GM12878 (cell line): Measurements from ENCODE around the gene CCDC6.

ENCODE experiments used
- BHLHE40 ChIP-seq, 2 experiments: fragments of 450-650 bp in 1 of 2; IDR thresholded peaks; 2 replicates each; pipeline ENCODE4 v1.6.1; 2011 to 2017; ENCODE audit warnings: low read depth in 2 of 2, borderline replicate concordance in 1 of 2, improper control_type of control experiment in 1 of 2, low read length in 1 of 2, mild to moderate bottlenecking in 1 of 2
- BMI1 ChIP-seq: fragments of 450-650 bp; IDR thresholded peaks from 2 replicates; pipeline ENCODE4 v1.6.1; 2016; ENCODE audit warnings: mild to moderate bottlenecking, moderate library complexity, borderline replicate concordance
- CHD1 ChIP-seq: IDR thresholded peaks from 2 replicates; pipeline ENCODE4 v1.6.1; 2012; ENCODE audit warnings: low read depth, low read length, improper control_type of control experiment
- CTCF ChIP-seq, 3 experiments: IDR thresholded peaks in 2 of 3; conservative IDR thresholded peaks in 1 of 3; 2 replicates each; pipeline ENCODE4 v1.5.1; 2011; ENCODE audit warnings: low read depth in 3 of 3, low read length in 3 of 3, mild to moderate bottlenecking in 3 of 3, control low read depth in 2 of 3, moderate library complexity in 2 of 3, inconsistent platforms in 1 of 3, mixed read lengths in 1 of 3; ENCODE audit not compliant: control insufficient read depth in 2 of 3, insufficient read depth in 1 of 3; ENCODE audit errors: extremely low read depth in 1 of 3
- MYB ChIP-seq: fragments of 150-350 bp; IDR thresholded peaks from 2 replicates; pipeline ENCODE4 v1.6.1; 2014; ENCODE audit warnings: mild to moderate bottlenecking, low read depth, low read length, borderline replicate concordance
- POLR2A ChIP-seq: IDR thresholded peaks from 2 replicates; pipeline ENCODE4 v1.6.1; 2011; ENCODE audit warnings: low read depth, mild to moderate bottlenecking, low read length
- POLR2AphosphoS5 ChIP-seq: IDR thresholded peaks from 2 replicates; pipeline ENCODE4 v1.6.1; 2011; ENCODE audit warnings: mild to moderate bottlenecking, low read length, inconsistent platforms
- RAD21 ChIP-seq: IDR thresholded peaks from 2 replicates; pipeline ENCODE4 v1.6.1; 2011; ENCODE audit warnings: mild to moderate bottlenecking, low read depth, low read length, moderate library complexity; ENCODE audit not compliant: insufficient read depth
- SIN3A ChIP-seq: IDR thresholded peaks from 2 replicates; pipeline ENCODE4 v1.6.1; 2012; ENCODE audit warnings: low read depth, low read length, improper control_type of control experiment
- SRF ChIP-seq, 2 experiments: IDR thresholded peaks; 2 replicates each; pipeline ENCODE4 v1.6.1; 2011; ENCODE audit warnings: low read depth in 2 of 2, low read length in 2 of 2, mild to moderate bottlenecking in 1 of 2, moderate library complexity in 1 of 2
- TBL1XR1 ChIP-seq: IDR thresholded peaks from 2 replicates; pipeline ENCODE4 v1.6.1; 2012; ENCODE audit warnings: low read depth, low read length, improper control_type of control experiment
- ZNF592 ChIP-seq: fragments of 450-650 bp; IDR thresholded peaks from 2 replicates; pipeline ENCODE4 v1.6.1; 2017; ENCODE audit warnings: mild to moderate bottlenecking, moderate library complexity

GRCh38 chr10:59823751-59824150 lies 82.6 kb downstream of the CCDC6 start:
- TF ChIP-seq CTCF (IDR thresholded peaks at IDR 0.05 in 2 of 3, conservative IDR thresholded peaks at IDR 0.05 in 1 of 3; ENCODE audit: control insufficient read depth in 2 of 3, extremely low read depth in 1 of 3, insufficient read depth in 1 of 3, low read depth in 3 of 3, low read length in 3 of 3) (no peak), MYB (no peak), POLR2AphosphoS5 (no peak), SIN3A (no peak), RAD21 (no peak), BMI1 (no peak), BHLHE40 (IDR thresholded peaks at IDR 0.05; ENCODE audit: borderline replicate concordance in 1 of 2, low read depth in 2 of 2, low read length in 1 of 2) (no peak), CHD1 (no peak), TBL1XR1 (no peak), SRF (IDR thresholded peaks at IDR 0.05; ENCODE audit: low read depth in 2 of 2, low read length in 2 of 2) (no peak), POLR2A (no peak), ZNF592 (no peak)
